GM19035 (cell line): ENCODE measurements around the gene HOXC12.

ENCODE experiments used
- ATAC-seq: cut with Tn5 transposase; IDR thresholded peaks from one replicate; pipeline ENCODE4 v1.9.1; 2021; ENCODE audit not compliant: unreplicated experiment

The HOXC12 gene

DNA sequence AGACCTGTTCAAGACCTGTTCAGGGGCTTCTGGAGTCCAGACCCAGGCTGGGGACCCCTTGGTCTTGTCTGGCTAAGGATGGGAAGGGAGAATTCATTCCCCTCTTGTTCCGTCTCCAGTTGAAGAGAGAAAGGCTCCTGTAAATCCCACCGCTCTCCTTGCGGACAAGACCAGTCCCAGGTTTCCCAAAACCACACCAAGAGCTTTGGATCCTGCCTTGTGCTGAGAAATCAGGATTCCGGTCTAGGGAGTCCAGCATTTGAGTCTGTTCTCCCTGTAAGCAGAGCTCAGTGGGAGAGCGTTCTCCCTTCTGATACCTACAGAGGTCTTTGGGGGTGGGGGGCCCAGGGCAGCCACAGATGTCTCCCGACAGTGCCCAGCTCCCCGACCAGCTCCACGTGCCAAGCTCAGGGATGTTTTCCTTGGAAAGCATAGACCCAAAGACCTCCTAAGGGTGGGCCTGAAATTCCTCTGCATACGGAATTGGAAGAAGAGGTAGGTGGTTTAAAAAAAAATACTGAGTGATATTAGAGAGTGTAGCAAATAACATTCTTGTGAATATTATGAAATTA, 14.2 kb upstream of the HOXC12 start:
- no peak for ATAC-seq

DNA sequence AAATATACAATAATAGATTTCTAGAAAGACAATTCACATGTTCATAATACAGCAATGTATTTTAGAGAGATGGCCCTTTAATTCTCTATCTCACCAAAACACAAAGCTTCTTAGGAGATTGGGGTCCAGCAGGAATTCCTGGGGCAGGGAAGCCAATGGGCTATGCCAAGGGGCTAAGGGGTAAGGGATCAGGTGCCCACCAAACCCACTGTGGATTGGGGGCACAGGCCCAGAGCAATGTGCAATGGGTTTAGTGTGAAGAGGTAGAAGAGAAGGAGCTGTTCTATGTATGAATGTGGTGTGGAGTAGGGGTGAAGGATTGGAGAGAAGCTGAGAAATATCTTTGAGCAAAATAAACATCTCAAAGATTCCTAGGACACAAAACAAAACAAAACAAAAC, 13.5 kb upstream of the HOXC12 start:
- no peak for ATAC-seq

DNA sequence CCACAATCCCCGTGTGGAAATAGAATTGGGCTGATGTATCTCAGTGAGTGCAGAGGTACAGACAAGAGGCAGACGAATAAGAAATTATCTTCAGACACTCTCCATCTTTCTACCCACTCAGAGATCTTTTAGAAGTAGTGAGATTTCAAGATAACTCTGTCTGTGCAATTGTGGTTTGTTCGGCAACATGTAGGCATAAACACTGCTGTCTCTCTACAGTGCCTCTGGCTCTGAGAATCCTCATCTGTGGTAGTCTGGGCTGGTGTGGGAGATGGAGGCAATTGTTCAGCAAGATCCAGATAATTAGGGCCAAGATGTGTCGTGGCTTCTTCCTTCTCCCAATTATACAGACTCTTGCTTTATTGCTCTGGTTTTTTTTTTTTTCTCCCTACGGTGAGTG, 13.0 kb upstream of the HOXC12 start:
- no peak for ATAC-seq

DNA sequence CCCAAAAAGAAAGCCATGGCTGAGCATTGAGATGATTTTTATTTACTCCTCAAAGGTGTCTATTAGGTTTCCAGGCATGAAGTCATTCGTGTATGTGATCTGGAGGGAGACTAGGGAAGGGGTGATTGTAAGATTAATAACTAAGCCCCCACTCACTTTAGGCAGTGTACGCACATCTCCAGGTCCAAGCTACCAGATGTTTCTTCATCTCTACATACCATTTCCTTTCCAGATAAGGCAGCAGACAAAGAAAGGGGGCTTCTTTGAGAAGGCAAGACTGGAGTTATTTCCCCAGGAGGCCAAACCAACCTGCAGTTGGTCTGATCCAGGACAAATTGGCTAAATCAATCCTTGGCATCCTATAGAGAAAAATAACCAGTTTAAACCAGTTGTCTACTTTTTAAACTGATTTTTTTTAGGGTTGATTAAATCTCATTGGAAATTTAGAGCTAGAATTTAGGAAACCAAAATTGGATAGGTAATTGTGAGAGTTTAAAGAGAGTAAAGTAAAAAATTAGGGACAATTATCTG, 12.2 kb upstream of the HOXC12 start:
- no peak for ATAC-seq

DNA sequence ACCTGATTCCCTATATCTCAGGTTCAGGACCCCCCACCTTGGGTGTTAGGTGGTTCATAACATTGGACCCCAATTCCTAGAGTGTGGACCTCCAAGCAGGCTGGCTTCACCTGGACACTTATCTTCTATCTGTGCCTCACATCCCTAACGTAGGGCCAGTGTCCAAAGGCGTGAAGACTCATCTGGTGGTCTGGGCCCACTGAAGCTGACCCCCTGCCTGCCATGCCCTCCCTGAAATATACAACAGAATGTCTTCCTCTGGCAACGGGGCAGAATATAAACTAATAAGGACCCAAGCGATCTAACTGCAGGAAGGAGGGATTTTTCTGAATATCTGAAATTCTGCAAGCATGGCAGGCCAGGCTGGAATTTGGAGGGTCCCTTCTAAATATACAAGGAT, 10.5 kb upstream of the HOXC12 start:
- no peak for ATAC-seq

DNA sequence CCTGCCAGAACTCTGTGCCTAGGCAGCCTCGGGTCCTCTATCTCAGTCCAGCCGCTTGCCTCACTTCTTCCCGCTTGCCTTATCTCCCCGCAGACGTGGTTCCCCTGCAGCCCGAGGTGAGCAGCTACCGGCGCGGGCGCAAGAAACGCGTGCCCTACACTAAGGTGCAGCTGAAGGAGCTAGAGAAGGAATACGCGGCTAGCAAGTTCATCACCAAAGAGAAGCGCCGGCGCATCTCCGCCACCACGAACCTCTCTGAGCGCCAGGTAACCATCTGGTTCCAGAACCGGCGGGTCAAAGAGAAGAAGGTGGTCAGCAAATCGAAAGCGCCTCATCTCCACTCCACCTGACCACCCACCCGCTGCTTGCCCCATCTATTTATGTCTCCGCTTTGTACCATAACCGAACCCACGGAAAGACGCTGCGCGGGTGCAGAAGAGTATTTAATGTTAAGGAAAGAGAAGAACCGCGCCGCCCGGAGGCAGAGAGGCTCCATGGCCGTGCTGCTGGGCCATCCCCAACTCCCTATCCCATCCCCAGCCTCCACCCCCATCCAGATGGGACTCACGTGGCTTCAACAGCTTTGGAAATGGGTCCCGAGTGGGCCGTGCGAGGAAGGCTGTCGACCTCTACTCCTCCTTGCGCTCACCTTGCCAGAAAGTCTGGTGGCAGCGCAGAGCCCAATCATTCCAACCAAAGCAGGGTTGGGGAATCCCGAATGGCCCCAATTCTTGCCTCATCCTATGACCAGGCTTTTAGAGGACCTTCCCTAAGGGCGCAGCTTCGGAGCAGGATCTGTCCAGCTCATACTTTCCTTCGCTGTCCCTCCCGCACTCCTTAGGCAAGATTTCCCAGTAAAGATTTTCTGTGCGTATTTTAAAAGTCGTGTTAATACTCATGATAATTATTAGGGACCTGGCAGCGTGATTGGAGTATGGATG, 9.5 kb upstream of the HOXC12 start:
- ATAC-seq: no peak

DNA sequence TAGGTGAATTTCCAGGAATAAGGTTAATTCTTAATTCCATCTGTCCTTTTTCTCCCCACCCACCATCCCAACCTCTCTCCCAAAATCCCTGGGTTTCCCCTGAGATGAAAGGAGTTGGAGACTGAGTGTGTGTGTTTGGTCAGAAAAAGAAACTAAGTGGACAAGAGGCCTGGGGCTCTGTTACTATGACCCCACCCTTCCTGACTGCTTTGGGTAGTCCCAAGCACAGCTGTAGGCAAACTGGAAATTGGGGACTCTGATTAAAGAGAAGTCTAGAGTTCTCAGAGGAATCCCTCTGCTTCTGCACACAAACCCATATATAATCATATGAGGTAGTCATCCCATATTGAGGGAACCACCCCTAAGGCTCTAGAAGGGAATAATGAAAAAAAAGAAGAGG, 7.0 kb upstream of the HOXC12 start:
- ATAC-seq: no peak

DNA sequence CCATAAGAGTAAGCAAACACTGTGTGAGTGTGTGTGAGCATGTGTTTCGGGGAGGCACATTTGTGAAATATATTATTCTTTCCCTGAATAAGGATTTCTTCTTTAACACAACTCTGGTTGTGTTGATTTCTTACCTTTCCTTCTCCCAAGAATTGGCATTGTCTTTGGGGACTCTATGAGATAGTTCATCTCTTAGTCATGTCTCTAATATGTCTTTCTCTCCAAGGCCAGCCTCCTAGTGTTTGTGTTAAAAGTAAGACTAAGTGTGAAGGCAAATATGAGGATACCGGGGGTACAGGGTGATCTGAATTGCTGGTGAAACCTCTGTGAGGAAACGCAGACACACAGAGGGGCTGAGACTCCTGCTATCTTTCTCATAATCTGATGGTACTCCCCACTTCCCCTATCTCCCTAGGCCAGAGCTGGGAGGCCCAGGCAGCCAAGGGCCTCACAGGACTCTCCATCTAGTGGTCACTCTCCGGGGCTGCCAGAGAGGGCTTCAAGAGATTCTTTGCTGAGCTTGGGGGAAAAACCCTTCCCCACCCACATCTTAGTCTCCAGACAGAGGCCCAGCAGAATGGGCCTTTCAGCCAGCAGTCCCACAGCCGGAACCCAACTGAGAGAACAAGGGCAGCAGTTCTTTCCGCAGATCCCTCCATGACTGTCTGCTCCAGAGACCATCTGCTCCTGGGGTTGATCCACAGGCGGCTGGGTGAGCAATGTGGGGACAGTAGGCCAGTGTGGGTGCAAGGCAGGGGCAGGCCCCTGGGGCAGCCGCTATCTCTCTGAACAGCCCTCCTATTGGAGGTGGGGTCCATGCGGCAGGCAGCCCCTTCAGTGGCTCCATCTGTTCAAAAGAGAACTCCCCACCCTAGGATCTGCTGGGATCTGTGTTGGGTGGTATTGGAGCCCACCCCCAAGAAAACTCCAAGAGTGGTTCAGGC, 5.8 kb upstream of the HOXC12 start:
- ATAC-seq: no peak

DNA sequence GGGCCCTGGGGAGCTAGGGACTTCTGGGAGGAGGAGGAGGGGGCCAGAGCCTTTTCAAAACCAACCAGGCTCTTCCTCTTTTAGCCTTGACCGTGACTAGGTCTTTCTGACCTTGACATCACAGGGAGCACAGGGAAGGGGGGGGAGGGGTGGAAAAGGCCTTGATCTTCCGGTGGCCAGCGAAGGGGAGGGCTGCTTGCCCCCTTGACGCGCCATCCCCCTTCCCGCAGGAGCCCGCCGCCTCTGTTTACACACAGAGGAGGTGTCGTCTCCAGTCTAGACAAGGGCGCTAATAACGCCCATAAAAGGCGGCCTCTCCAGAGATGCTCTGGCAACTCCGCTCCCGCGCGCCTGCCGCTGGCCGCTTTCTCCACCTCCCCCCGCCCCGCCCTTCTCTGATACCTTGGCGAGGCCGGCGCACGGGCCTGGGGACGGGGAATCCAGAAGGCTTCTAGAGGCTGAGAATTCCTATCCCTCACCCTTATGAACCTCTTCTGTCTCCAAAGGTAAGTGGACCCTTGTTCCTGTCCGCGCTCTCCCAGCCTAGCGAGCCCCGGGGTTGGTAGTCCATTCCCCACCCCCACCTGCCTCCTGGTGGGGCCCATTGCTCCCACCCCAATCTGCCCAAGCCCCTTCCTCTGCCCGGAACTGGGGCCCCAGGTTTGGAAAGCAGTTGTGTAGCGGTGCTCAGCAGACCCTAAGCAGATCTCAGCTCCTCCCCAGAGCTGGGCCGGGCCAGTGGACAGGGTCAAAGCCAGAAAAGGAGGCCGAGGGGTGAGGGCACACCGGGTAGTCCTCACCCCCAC, 4.9 kb upstream of the HOXC12 start:
- ATAC-seq: no peak

DNA sequence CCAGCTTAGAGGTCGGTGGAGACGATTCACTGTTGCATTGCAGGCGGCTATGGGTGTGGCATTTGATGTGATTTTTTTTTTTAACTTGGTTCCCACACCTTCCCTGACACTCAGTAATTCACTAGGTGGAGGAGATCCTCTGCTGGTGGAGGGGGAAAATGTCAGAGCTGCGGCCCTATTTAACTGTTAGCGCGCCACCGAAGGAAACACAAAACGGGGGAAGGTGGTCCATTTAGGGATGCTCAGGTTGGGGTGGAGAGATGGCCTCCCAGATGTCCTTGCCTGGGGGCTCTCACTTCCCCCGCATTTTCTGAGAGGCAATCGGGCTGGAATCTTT, 4.3 kb upstream of the HOXC12 start:
- no peak for ATAC-seq

DNA sequence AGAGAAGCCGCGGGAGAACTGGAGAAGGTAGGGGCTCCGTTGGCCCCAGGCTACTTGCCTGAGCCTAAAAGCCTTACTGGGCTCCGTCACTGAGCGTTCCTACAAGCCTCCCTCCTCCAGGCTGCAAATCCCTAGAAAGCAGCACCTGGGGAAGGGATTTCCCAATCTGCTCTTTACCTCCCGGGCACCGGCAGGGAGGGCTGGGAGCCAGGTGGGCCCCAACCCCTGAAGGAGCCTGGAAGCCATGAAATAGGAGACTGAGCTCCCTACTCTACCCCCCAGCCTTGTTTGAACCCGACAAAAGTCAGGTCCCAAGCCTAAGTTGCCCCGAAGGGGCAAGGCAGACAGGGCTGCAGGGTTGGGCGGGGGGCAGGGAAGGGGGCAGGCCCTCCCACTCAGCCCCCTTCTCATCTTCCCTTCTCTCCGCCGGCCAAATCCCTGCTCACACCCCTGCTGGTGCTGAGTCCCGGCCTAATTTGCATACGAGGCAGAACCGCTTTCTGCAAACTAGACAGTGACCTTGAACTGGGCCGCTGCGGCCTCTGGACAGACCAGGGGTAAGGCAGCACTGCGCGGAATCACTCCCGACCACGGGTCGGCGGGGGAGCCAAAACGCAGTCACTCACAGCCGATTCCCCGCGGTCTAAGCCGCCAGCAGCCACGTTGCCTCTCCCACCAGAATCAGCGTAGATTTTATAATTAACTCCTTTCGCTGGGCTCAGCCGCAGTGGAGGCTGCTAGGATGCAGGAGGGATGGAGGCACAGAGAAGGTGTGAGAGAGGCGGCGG, 3.7 kb upstream of the HOXC12 start:
- no peak for ATAC-seq

DNA sequence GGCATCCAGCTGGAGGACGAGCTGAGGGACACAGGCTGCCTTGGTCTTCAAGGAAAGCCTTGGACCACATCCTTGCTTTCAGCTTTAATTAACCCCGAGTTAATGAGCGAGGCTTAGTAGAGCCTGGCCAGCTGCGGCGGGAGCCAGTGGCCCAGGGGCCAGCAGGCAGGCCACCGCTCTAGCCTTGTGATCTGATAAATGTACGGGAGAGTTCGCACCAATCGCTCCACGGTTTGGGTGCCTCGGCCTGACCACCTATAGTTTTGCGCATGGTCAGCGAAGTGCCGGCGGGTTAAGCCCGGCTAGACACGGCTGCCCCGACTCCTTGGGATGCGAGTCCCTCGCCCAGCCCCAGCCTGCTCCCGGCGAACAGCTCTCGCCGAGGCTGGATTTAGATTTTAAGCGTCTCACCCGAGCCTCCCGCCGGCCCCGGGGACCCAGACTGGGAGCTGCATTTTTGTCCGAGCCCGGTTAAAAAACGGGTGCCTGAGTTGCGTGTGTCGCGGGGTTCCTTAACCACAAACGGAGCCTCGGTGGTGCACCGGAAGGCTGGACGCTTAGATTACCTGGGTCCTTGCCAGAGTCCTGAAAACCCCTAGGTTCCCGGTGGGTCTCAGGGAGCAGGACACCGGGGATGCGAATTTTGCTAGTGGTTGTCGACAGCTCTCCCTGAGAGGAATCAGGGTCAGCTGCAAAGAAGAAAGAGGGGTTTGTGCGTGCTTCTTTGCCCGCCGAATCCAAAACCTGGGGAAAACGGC, 2.9 kb upstream of the HOXC12 start:
- no peak for ATAC-seq

DNA sequence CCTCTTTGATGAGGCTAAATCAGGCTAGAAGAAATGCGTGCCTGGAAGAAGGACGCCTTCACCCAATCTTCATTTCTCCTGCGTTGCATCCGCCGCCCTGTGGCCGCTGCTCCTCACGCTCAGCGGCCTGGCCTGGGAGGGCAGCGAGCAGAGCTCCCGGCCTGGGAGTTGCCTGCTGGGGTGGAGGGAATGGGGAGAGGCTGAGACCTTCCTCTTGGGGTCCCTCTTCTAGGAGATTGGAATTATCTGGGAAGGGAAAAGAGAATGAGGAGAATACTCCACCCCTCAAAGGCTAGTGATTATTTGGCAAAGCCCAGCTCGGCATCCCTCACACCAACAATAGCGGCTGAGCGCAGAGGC, 2.4 kb upstream of the HOXC12 start:
- no peak for ATAC-seq

DNA sequence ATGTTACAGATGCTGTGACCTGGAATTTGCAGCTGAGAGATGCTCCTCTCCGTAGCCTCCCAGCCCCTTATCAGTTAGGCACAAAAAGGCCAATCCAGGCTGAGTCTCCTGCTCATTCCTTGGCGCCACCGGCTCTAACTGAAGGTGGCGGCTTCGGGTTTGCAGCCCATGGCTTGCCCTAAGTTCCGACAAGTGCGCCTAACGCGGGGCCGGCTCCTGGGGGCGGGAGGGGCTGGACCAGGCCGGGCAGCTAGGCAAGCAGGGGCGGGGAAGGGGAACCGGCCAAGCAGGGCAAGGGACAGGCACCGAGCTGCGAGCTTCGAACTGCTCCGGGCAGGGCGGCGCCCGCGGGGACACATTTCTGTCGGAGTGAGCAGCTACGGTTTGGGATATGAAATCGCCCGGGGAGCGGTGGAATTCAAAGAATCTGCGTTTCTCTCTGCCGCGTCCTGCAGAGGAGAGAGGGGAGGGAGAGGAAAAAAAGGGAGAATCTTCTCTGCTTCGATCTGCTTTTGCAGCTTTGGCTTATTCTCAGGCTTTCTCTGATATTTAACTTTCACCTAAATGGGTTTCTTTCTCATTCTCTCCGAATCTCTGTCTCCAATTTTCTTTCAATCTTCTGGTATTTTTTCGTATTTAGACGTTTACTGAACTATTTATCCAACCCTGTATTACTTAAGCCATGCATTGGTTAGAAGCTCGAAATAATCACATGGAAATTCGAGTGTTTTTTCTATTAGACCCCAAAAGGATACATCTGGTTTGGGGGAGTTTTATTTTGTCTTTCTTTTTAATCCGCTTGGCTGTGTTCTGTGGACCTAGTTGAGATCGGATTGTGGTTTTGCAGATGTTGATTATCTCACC, 1.6 kb upstream of the HOXC12 start:
- ATAC-seq: no peak

DNA sequence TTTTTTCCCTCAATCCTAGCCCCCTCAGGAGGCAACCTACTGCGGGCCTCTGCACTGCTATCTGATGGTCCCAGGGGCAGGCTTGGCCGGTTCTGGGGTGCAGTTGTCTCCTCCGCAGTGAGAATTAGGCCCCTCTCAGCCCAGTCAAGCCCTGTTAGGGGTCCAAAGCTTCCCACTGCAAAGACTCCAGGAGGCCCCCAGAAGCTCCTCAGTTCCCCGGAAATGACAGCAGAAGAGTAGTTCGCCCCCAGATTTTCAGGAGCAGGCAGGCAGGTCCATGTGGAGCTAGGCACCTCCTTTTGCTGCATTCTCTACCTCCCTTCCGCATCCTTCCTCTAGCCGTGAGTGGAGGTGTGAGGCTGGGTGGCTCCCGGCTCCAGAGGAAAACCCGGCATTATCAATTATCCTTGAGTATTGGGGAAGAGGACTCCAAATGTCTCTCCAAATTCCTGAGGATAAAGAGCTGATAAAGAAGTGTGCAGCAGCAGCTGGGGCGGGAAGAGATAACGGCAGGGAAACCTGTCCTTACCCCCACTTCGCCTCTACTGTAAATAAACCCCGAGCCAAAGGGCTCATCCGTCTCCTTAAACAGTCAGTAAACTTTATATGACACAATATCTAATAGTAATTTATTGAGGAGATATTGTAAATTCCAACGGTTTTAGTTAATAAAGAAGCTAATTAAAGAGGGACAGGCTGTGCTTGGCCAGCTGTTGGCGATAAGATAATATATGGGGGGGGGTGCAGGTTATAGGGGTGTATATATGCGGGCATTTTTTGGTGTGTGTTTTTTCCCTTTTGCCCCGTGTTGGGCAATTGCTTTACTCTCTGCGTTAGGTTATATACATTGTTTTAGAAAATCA, 641 bp upstream of the HOXC12 start:
- no peak for ATAC-seq

DNA sequence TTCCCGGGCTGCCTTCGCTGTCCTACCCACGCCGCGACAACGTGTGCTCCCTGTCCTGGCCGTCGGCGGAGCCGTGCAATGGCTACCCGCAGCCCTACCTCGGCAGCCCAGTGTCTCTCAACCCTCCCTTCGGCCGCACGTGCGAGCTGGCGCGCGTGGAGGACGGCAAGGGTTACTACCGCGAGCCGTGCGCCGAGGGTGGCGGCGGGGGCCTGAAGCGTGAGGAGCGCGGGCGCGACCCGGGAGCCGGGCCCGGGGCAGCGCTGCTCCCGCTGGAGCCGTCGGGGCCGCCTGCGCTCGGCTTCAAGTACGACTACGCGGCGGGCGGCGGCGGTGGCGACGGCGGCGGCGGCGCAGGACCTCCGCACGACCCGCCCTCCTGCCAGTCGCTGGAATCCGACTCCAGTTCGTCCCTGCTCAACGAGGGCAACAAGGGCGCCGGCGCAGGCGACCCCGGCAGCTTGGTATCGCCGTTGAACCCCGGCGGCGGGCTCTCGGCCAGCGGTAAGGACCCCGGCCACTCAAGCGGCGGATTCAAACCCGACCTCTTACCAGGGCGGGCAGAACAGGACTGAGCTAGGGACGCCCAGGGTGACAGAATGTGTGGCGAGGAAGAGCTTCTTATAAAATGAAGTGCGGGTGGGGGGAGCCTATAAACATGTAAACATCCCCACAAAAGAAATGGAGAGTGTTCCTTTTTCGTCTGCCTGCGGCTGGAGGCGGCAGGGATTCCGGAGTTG, 503 bp downstream of the HOXC12 start:
- ATAC-seq: no peak
